K562 (cell line): ENCODE measurements around the gene TDRD12. TPM values are rescaled to one million over a fixed set of nuclear protein-coding genes. Genes with fewer than 3 reads are reported as not detected.

Experiments used
- AFF1 ChIP-seq, 2 experiments: fragments of 450-650 bp; IDR thresholded peaks; 2 replicates each; pipeline ENCODE4 v1.6.1; 2018; ENCODE audit warnings: mild to moderate bottlenecking in 2 of 2, low read depth in 1 of 2; ENCODE audit not compliant: partially characterized antibody in 2 of 2
- BRD9 ChIP-seq: fragments of 450-650 bp; IDR thresholded peaks from 2 replicates; pipeline ENCODE4 v1.6.1; 2018; ENCODE audit warnings: low read depth; ENCODE audit not compliant: partially characterized antibody
- CREBBP ChIP-seq: IDR thresholded peaks from one replicate; pipeline ENCODE4 v1.6.1; 2012; ENCODE audit warnings: low read depth, mild to moderate bottlenecking, control low read depth, inconsistent platforms, low read length
- CXXC5 ChIP-seq: fragments of 250-450 bp; sonication (Bioruptor Pico); IDR thresholded peaks from 2 replicates; pipeline ENCODE4 v1.8.0; 2022; ENCODE audit warnings: inconsistent platforms, mild to moderate bottlenecking, moderate library complexity
- DPF2 ChIP-seq: fragments of 450-650 bp; IDR thresholded peaks from 2 replicates; pipeline ENCODE4 v1.6.1; 2016
- FOXA3 ChIP-seq, 2 experiments: fragments of 450-650 bp in 1 of 2; sonication (generic) in 1 of 2; formaldehyde crosslinking; IDR thresholded peaks in 1 of 2; conservative IDR thresholded peaks in 1 of 2; 2 replicates each; pipeline versions ENCODE4 v1.4.0 to v1.8.0; 2020 to 2022; ENCODE audit warnings: mild to moderate bottlenecking in 2 of 2, missing genetic modification reagents in 1 of 2
- HNRNPLL ChIP-seq: fragments of 200-400 bp; formaldehyde crosslinking; IDR thresholded peaks from 2 replicates; pipeline ENCODE4 v1.6.1; 2017; ENCODE audit warnings: low read length, low read depth, mild to moderate bottlenecking; ENCODE audit not compliant: poor library complexity, severe bottlenecking
- IRF2 ChIP-seq: sonication (generic); formaldehyde crosslinking; IDR thresholded peaks from 2 replicates; pipeline ENCODE4 v1.8.1; 2022; ENCODE audit warnings: mild to moderate bottlenecking, missing genetic modification reagents
- KDM4B ChIP-seq, 2 experiments: fragments of 450-650 bp in 1 of 2; sonication (generic) in 1 of 2; IDR thresholded peaks; 2 replicates each; pipeline ENCODE4 v1.6.1; 2016 to 2017; ENCODE audit warnings: borderline replicate concordance in 2 of 2, antibody characterized with exemption in 1 of 2, low read depth in 1 of 2, mild to moderate bottlenecking in 1 of 2
- L3MBTL2 ChIP-seq: fragments of 450-650 bp; IDR thresholded peaks from 2 replicates; pipeline ENCODE4 v1.6.1; 2016; ENCODE audit warnings: mild to moderate bottlenecking, moderate library complexity
- POLR3G ChIP-seq: IDR thresholded peaks from 2 replicates; pipeline ENCODE4 v1.6.1; 2011; ENCODE audit not compliant: insufficient read length, insufficient replicate concordance; ENCODE audit errors: extremely low read depth
- SIN3B ChIP-seq: fragments of 450-650 bp; IDR thresholded peaks from 2 replicates; pipeline ENCODE4 v1.6.1; 2017; ENCODE audit warnings: low read depth, mild to moderate bottlenecking, moderate library complexity
- STAT5B ChIP-seq: fragments of 250-450 bp; sonication (Bioruptor Pico); IDR thresholded peaks from 2 replicates; pipeline ENCODE4 v1.8.0; 2021; ENCODE audit warnings: mild to moderate bottlenecking, inconsistent platforms
- TOE1 ChIP-seq, 2 experiments: fragments of 450-650 bp in 1 of 2; sonication (generic) in 1 of 2; formaldehyde crosslinking in 1 of 2; IDR thresholded peaks; 2 replicates each; pipeline versions ENCODE4 v1.7.1 to v1.8.0; 2016 to 2022; ENCODE audit warnings: borderline replicate concordance in 2 of 2, mild to moderate bottlenecking in 2 of 2, antibody characterized with exemption in 1 of 2, inconsistent platforms in 1 of 2, low read depth in 1 of 2, missing genetic modification reagents in 1 of 2, moderate library complexity in 1 of 2
- ZBTB7A ChIP-seq: IDR thresholded peaks from 2 replicates; pipeline ENCODE4 v1.6.1; 2011; ENCODE audit warnings: low read depth, mild to moderate bottlenecking, low read length, moderate library complexity, borderline replicate concordance; ENCODE audit not compliant: control insufficient read depth
- ZFP1 ChIP-seq: fragments of 450-650 bp; formaldehyde crosslinking; IDR thresholded peaks from 2 replicates; pipeline ENCODE4 v1.4.0; 2020; ENCODE audit warnings: mild to moderate bottlenecking, mixed read lengths
- ZNF133 ChIP-seq: fragments of 250-450 bp; sonication (Bioruptor Pico); IDR thresholded peaks from 2 replicates; pipeline ENCODE4 v1.4.0; 2020; ENCODE audit warnings: mild to moderate bottlenecking
- ZNF174 ChIP-seq: fragments of 250-450 bp; sonication (Bioruptor Pico); IDR thresholded peaks from 2 replicates; pipeline ENCODE4 v1.4.0; 2020; ENCODE audit warnings: mild to moderate bottlenecking
- ZNF316 ChIP-seq: fragments of 450-650 bp; IDR thresholded peaks from 2 replicates; pipeline ENCODE4 v1.6.1; 2016
- polyA plus RNA-seq, 8 experiments: library from polyadenylated mRNA; depleted of rRNA in 4 of 8; stranded (reverse) in 5 of 8; unstranded in 3 of 8; fragments of >200 nt; fragmentation: Nextera tagmentation in 2 of 8; fragmentation: Illumina TruSeq in 1 of 8; extraction: Ambion mirVana in 2 of 8; extraction: Trizol in 1 of 8; gene quantifications; 2 replicates each; pipeline versions ENCODE4 v1.2.1 to v1.2.3, GENCODE V29; 2011 to 2014; ENCODE audit warnings: inconsistent platforms in 1 of 8, missing spikeins in 1 of 8
- total RNA-seq, 7 experiments: library from RNA; depleted of rRNA in 6 of 7; stranded (reverse); fragments of >200 nt in 6 of 7; fragmentation: Illumina TruSeq in 2 of 7; extraction: Trizol in 2 of 7; gene quantifications; 2 replicates each; pipeline versions ENCODE4 v1.2.1 to v1.2.3, GENCODE V29; 2011 to 2021; ENCODE audit warnings: low replicate concordance in 1 of 7
- TF ChIP-seq, protein P1 (sequence below): fragments of 450-650 bp; formaldehyde crosslinking; IDR thresholded peaks from 2 replicates; pipeline ENCODE4 v1.4.0; 2020; ENCODE audit warnings: mild to moderate bottlenecking
- TF ChIP-seq, protein P2 (sequence below): sonication (generic); formaldehyde crosslinking; IDR thresholded peaks from 2 replicates; pipeline ENCODE4 v1.5.0; 2020; ENCODE audit warnings: missing genetic modification reagents

TDRD12 gene
- total and polyA plus RNA-seq, 9 of the 15 experiments (the other 6 are each of a cell fraction or from before 2014, with no cell fraction given): 0.03 TPM; not detected in 8

- TF ChIP-seq KDM4B (IDR thresholded peaks at IDR 0.05; ENCODE audit: borderline replicate concordance in 2 of 2, low read depth in 1 of 2): peak in 1 of 2 experiments; percentile 40; a peak in 1 of 4 replicates
- peak in 1 of 2 experiments; percentile 54 for TF ChIP-seq AFF1 (IDR thresholded peaks at IDR 0.05; ENCODE audit: low read depth in 1 of 2, partially characterized antibody in 2 of 2)
- peak; percentile 58 for TF ChIP-seq CXXC5 (CRISPR knock-in tag)
- TF ChIP-seq HNRNPLL: peak; percentile 10
- TF ChIP-seq BRD9: peak; percentile 42
- TF ChIP-seq STAT5B (CRISPR knock-in tag): no peak
- TF ChIP-seq ZNF133 (CRISPR knock-in tag): no peak
- no peak for TF ChIP-seq ZFP1
- TF ChIP-seq ZBTB7A: peak; percentile 36; the same call in 1 of the 2 replicates
- TF ChIP-seq ZNF316: no peak
- no peak for TF ChIP-seq CREBBP
- TF ChIP-seq, protein P1, sequence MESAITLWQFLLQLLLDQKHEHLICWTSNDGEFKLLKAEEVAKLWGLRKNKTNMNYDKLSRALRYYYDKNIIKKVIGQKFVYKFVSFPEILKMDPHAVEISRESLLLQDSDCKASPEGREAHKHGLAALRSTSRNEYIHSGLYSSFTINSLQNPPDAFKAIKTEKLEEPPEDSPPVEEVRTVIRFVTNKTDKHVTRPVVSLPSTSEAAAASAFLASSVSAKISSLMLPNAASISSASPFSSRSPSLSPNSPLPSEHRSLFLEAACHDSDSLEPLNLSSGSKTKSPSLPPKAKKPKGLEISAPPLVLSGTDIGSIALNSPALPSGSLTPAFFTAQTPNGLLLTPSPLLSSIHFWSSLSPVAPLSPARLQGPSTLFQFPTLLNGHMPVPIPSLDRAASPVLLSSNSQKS (CRISPR knock-in tag): no peak
- TF ChIP-seq SIN3B: no peak
- TF ChIP-seq TOE1 (IDR thresholded peaks at IDR 0.05; ENCODE audit: borderline replicate concordance): peak; percentile 52; the same call in 1 of the 2 replicates
- no peak for TF ChIP-seq TOE1 (CRISPR knock-in tag; IDR thresholded peaks at IDR 0.05; ENCODE audit: borderline replicate concordance, low read depth)
- TF ChIP-seq FOXA3 (CRISPR knock-in tag; conservative IDR thresholded peaks at IDR 0.05 in 1 of 2, IDR thresholded peaks at IDR 0.05 in 1 of 2): no peak
- TF ChIP-seq DPF2: peak; percentile 57
- TF ChIP-seq, protein P2, sequence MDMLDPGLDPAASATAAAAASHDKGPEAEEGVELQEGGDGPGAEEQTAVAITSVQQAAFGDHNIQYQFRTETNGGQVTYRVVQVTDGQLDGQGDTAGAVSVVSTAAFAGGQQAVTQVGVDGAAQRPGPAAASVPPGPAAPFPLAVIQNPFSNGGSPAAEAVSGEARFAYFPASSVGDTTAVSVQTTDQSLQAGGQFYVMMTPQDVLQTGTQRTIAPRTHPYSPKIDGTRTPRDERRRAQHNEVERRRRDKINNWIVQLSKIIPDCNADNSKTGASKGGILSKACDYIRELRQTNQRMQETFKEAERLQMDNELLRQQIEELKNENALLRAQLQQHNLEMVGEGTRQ (CRISPR knock-in tag): no peak
- TF ChIP-seq POLR3G: no peak
- peak; percentile 64 for TF ChIP-seq L3MBTL2
- TF ChIP-seq IRF2 (CRISPR knock-in tag): no peak
- no peak for TF ChIP-seq ZNF174
These were observed 28.1 kb upstream of the TDRD12 start, which contains the start of gene NUDT19 (continued) for GRCh38 chr19:32691291-32691951.
